ENCODE data around the gene DENND5A.
"Not testable (repeated sequence)": the region's sequence is repeated elsewhere in the genome, so short reads cannot be mapped to it uniquely, and the experiment has no call there.

DENND5A gene

DNA sequence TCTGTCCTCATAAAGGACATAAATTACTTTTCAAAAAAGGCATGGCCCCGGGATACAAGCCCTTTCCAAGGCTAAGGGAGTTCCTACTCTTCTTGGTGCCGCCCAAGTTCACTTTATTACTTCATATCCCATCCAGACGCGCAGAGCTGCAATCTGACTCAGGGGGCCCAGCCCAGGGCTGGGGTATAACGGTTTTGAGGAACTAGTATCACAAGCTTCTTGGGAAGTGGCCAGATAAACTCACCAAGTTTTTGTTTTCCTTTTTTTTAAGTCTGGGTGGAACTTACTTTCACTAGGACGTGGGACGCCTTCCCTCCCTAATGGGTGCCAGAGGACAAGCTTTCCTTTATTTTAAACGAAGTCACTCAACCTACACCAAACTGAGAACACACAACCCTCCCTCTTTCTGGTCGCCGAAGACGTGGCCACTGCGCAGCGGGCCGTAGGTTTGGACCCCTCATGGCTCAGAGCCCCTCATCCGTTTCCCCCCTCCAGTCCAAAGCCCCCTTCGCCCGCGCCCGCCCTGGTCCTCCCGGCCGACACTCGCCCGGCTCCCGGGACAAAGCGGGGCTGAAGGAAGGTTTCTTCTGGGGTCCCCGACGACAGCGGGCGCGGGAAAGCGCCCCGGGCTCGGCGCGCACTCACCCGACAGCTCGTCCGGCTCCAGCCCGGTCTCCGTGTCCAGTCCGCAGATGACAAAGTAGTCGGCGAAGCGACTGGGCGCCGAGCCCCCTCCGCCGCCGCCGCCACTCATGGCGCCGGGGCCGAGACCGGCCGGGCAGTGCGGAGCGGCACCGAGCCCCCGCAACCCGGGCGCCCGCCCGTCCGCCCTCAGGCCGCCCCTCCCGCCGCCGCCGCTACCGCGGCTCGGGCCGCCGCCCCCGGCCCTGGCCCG, 587 bp downstream of the DENND5A start:
- DNase-seq (ENCODE audit: low spot score), result peak; percentile 14

DNA sequence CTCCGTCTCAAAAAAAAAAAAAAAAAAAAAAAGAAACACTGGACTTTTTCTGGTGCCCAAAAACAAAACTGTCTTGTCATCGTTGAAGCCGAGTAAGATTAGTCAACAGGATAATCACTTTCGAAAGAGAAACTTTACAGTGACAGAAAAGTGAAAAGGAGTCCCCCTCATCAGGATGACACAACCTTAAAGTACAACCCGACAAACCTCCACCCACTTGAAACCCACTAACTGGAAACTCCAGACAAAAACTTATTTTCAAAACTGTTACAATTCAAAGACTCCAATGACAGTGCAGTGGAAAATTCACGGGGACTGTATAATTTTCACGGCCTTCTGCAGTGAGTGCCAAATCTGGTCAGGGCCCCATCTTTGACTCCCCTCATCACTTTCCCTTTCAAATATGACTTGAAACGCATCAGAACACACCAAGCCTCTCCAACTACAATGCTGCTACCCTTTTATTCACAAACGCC, 1.3 kb downstream of the DENND5A start:
- DNase-seq (ENCODE audit: low spot score), result peak; percentile 29

DNA sequence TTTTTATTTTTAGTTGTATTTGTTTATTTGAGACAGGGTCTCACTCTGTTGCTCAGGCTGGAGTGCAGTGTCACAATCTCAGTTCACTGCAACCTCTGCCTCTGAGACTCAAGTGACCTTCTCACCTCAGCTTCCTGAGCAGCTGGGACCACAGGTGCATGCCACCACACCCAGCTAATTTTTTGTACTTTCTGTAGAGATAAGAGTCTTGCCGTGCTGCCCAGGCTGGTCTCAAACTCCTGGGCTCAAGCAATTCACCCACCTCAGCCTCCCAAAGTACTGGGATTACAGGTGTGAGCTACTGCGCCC, 4.4 kb downstream of the DENND5A start:
- DNase-seq (ENCODE audit: low spot score), result peak; percentile 23

DNA sequence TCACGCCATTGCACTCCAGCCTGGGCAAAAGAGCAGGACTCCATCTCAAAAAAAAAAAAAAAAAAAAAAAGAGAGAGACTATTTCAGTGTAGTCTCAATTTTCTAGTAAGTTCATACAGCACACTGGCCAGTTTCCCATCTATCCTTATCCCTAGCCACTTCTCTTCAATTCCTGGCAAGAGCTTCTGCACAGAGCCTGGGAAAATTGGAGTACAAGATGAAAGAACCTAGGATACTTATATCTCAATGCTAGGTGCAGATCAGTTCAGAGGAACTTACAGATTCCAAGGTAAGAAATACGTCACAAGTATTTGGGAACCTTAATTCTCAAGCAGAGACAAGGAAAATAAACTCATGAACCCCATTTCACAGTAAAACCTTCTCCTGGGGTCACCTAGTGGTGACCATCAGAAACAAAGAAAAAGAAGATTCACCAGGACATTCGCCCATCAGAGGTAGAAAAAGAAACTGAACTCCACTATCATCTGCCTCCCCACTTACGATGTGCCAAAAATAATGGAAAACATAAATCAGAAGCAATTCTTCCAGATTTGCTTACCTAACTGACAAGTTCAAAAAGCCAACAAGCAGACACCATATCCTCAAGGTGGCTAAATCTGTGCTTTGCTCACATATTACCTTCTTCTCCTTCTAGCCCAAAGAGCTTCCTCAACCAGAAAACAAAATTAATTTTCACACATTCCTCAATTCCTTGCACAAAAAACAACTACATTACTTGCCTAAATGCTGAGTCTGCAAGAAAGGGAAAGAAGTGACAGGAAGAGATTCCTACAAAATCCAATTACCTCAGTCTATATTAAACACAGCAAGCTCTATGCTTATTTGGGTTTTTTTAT, 4.9 kb downstream of the DENND5A start:
- no peak for DNase-seq (ENCODE audit: low spot score)

DNA sequence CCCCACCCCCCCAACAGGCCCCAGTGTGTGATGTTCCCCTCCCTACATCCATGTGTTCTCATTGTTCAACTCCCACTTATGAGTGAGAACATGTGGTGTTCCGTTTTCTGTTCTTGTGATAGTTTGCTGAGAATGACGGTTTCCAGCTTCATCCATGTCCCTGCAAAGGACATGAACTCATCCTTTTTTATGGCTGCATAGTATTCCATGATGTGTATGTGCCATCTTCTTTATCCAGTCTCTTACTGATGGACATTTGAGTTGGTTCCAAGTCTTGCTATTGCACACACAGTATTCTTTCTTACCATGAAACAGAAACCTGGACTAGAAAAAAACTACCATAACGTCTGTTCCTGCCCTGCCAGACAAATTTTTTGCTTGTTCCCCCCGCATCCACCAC, 6.9 kb downstream of the DENND5A start:
- not testable (repeated sequence) for DNase-seq (ENCODE audit: low spot score)

DNA sequence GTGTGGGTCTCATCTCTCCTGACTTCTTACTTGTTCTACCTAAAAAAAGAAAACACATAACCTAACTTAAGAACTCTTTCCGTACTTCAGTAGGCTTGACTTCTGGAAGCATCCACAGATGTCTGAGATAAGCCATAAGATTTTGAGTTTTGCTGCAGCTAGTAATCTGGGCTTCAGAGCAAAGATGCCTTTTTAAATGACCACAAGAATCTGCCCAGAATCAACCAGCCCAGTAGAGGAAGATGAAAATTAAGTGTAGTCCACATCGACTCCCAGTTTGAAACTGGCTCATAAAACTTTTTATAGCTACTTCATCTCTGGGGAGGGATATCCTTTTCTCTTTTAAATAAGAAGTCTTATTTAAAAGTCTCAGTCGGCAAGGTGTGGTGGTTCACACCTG, 10.7 kb downstream of the DENND5A start:
- no peak for DNase-seq (ENCODE audit: low spot score)

DNA sequence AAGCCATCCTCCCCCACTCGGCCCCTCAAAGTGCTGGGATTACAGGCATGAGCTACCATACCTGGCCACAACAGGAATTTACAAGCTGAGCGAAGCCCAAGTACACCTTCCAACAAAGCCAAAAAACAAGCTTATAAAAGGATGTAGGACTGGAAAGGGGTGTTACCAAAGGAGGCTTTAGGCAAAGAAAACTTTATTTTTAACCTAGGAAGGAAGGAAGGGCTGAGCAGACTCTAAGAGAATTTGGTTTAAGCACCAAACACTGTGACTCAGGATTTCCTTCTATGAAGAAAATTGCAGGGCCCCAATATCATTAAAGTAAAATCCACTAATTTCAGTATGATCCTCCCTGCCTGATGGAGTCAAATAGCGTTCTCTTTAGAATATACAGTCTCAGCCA, 12.1 kb downstream of the DENND5A start:
- no peak for DNase-seq (ENCODE audit: low spot score)

DNA sequence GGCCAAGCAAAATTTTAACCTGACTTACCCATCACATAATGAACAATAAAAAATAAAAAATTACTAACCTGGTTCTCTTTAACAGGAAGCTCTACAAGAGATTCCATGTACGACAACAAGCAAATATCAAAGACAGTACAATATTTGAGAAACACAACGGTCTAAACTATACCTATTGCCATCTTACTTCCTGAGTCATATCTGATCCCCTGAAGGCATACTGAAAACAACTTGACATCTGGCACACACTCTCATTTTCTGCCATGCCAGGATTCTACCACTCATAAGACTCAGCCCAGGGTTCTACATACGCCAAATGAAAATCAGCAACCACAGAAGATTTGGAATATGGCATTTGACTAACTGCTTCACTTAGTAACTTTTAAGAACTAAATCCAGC, 13.8 kb downstream of the DENND5A start:
- DNase-seq (ENCODE audit: low spot score), result peak; percentile 14

DNA sequence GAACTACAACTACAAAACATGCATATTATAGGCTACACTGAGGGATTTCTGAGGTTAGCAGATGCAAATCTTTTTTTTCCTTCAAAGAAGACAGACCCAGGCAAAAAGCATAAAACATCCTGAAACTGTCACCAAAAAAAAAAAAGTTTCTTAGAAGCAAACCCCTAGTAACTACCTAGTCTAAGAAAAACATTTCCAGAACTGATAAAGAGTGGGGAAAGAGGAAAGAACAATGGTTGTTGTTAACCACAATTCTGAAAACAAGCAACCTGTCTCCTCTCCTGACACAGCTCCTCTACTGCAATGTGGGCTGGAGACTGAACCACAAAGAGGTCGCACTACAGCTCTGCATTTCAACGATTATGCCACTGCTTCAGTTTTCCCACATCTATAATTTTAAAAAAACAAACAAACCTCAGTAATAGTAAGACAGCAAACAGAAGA, 15.0 kb downstream of the DENND5A start:
- DNase-seq (ENCODE audit: low spot score), result peak; percentile 60

DNA sequence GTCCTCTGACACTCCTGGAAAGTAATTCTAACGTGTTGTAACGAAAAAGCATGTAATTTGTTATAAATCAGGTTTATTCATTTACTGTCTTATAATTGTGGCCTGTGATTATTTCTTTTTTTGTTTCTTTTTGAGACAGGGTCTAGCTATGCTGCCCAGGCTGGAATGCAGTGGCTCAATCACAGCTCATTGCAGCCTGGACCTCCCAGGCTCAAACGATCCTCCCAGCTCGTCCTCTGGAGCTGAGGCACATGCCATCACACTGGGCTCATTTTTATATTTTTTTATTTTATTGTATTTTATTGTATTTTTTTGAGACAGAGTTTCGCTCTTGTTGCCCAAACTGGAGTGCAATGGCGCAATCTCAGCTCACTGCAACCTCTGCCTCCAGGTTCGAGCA, 15.9 kb downstream of the DENND5A start:
- no peak for DNase-seq (ENCODE audit: low spot score)

DNA sequence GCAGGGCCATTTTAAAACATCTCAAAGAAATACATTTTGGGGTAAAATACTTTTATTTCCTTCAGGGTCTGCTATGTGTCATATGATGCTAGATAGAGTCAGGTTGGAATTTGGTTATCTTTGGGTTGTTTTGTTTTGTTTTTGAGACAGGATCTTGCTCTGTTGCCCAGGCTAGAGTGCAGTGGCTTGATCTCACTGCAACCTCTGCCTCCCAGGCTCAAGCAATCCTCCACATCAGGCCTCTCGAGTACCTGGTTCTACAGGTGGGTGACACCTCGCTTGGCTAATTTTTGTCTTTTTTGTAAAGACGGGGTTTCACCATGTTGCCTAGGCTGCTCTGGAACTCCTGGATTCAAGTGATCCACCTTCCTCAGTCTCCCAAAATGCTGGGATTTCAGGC, 17.3 kb downstream of the DENND5A start:
- DNase-seq (ENCODE audit: low spot score), result no peak

DNA sequence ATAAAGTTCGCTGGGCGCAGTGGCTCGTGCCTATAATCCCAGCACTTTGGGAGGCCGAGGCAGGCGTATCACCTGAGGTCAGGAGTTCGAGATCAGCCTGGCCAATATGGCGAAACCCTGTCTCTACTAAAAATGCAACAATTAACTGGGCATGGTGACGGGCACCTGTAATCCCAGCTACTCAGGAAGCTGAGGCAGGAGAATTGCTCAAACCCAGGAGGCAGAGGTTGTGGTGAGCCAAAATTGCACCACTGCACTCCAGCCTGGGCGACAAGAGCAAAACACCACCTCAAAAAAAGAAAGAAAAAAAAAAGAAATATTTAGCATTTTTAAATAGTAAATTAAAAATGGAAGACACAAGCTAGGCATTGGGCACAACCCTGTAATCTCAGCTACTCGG, 28.9 kb downstream of the DENND5A start:
- not testable (repeated sequence) for DNase-seq (ENCODE audit: low spot score)

DNA sequence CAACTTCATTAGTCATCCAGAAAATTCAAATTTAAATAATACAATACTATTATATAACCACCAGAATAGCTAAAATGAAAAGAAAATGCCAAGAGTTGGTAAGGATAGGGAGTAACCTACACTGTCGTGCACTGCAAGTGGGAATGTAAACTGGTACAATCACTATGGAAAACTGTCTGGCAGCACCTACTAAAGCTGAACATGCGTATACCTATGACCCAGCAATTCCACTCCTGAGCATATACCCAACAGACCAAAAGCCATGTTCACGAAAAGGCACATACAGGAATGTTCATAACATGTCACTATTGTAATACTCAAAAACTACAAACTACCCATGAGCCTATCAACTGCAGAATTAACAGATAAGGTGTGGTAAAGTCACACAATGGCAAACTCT, 32.7 kb downstream of the DENND5A start:
- DNase-seq (ENCODE audit: low spot score), result no peak

DNA sequence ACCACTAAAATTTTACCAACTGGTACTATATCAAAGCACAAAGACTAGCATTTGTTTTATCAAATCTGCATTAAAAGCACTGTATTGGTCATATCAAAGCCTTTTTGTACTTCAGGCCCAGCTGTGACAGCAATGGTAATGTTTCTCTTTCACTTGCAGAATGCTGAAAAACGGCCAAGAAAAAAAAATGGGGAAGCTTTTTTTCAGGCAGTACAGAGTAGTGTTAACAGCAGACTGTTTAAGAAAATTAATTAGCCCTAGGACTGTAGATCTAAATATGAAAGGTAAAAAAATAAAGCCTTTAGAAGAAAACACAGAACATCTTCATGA, 33.3 kb downstream of the DENND5A start:
- DNase-seq (ENCODE audit: low spot score), result peak; percentile 5

DNA sequence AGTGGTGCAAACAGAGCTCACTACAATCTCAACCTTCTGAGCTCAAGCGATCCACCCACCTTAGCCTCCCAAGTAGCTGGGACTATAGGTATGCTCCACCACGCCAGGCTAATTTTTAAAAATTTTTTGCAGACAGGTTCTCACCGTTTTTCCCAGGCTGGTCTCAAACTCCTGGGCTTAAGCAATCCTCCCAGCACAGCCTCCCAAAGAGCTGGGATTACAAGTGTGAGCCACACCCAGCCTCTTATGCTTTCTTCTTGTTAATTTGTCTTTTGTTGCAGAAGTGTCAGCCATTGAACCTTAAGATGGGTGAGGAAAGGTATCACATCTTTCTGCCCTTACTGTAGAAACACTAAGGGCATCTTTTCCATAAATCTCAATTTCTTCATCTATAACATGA, 34.9 kb downstream of the DENND5A start:
- DNase-seq (ENCODE audit: low spot score), result no peak

DNA sequence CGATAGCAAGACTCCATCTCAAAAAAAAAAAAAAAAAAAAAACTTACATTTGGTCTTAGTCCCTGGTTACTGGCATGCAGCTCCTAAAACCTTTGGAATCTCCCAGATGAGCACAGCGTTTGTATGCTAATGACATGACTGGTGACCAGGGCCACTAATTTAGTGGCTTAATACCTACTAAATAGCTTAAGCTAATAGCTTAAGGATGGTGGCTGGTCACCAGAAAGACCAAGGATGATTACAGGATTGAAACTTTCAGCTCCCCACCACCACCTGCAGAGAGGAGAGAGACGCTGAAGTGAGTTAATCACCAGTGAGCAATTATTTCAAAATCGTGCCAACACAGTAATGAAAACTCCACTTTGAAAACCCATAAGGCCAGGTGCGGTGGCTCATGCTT, 37.1 kb downstream of the DENND5A start:
- no peak for DNase-seq (ENCODE audit: low spot score)

DNA sequence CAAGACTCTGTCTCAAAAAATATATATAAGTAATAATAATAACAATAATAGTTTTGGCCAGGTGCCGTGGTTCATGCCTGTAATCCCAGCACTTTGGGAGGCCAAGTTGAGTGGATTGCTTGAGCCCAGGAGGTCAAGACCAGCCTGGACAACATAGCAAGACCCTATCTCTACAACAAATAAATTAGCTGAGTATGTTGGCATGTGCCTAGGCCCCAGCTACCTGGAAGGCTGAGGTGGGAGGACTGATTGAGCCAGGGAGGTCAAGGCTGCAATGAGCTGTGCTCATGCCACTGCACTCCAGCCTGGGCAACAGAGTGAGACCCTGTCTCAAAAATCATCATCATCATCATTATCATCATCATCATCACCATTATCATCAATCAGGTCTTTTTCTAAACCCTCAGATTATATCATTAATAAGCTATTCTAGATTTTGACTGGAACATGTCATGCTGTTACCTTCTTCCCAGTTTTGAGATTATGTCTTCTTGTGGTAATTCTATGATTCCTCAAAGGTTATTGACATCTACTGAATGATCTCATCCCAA, 39.3 kb downstream of the DENND5A start:
- no peak for DNase-seq (ENCODE audit: low spot score)

DNA sequence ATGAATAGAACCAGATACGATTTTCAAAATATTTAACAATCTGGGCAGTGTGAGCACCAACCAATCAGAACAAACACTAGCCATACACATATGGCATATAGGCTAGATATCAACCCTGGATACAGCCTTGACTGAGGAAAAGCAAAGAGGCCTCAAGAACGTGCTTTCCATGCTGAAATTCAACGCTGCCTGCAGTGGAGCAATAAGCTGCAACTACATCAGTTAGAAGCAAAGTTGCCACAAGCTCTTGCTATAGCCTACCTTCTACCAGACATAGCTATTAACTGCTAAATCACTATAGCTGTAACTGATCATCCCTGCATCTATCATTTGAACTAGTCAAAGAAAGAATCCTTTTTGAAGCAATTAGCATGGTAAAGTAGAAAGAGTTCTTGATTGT, 42.5 kb downstream of the DENND5A start:
- DNase-seq (ENCODE audit: low spot score), result no peak

DNA sequence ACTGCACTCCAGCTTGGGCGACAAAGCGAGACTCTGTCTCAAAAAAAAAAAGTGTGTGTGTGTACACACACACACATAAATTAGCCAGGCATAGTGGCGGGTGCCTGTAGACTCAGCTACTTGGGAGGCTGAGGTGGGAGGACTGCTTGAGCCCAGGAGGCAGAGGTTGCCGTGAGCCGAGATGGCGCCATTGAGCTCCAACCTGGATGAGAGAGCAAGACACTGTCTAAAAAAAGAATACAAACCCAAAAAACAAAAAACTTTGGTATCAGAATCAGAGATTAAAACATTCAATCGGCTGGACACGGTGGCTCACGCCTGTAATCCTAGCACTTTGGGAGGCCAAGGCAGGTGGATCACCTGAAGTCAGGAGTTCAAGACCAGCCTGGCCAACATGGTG, 44.3 kb downstream of the DENND5A start:
- not testable (repeated sequence) for DNase-seq (ENCODE audit: low spot score)

DNA sequence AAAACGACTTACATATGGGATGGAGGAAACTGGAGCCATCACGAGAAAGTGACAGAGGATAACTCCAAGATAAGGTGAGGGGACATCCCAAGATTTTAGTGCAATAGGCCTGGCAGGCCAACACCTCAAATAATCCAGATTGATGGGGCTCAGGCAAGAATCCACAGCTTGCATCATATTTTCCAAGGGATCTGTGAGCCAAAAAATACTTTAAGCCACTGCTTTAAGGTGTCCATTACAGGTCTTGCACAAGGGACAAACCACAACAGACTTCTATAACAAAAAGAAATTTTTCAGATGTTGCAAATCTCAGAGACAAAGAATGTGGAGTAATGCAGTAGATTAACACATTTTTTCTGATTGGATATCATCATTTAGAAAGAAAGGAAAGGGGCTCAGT, 45.6 kb downstream of the DENND5A start:
- DNase-seq (ENCODE audit: low spot score), result no peak

DNA sequence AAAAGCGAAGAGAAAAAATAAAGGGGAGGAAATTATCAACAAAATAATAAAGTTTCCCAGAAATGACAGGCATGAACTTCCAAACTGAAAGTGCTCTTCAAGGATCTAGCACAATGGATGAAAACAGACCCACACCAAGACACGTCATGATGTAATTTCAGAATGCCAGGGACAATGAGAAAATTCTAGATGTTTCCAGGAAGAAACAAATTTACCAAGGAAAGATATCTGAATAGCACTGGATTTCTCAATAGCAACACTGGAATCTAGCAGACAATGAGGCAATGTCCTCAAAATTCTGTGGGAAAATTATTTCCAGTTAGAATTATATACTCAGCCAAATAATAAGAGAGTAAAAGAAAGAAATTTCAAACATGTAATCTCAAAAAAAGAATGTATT, 46.0 kb downstream of the DENND5A start:
- DNase-seq (ENCODE audit: low spot score), result no peak

DNA sequence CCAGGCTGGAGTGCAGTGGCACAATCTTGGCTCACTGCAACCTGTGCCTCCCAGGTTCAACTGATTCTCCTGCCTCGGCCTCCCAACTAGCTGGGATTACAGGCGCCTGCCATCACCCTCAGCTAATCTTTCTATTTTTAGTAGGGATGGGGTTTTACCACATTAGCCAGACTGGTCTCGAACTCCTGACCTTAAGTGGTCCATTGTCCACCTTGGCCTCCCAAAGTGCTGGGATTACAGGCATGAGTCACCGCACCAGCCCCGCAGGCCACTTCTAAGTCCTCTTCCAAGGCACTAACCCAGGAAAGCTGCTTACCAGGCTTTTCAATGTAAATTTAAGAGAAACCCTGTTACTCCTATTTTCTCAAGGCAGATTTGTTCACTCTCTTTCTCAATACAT, 50.4 kb downstream of the DENND5A start:
- no peak for DNase-seq (ENCODE audit: low spot score)

DNA sequence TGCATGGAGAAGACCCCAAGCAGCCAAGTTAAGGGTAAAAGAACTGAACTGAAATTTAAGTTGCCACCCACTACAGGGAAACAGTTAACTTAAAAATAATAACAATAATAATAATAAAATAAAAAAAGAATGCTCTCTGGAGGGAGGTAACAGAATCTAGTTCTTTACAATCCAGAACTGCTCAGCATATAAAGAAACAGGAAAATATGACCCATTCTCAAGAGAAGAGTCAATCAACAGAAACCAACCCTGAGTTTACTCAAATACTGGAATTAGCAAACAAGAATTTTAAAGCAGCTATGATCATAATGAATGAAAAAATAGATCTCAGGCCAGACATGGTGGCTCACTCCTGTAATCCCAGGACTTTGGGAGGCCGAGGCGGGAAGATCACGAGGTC, 53.8 kb downstream of the DENND5A start:
- no peak for DNase-seq (ENCODE audit: low spot score)
